Thoracic aorta (tissue), 2 donors: Measurements from ENCODE around the gene WBP11. TPM values are rescaled to one million over a fixed set of nuclear protein-coding genes. Genes with fewer than 3 reads are reported as not detected.

Experiments used
- ATAC-seq: fragments of 150-250 bp; one replicate; pipeline ENCODE4 v1.8.0; 2017; ENCODE audit warnings: low read depth; ENCODE audit not compliant: insufficient number of reproducible peaks, low FRiP score
- DNase-seq: peaks from one replicate; pipeline ENCODE4 v3.0.0-alpha.2; 2020; ENCODE audit warnings: low spot score
- H3K27ac ChIP-seq, 2 donors: fragments of 200-600 bp; sonication (generic); 1 replicate in 1 of 2; 2 replicates in 1 of 2; pipeline ENCODE4 v1.5.1; 2016; ENCODE audit warnings: mild to moderate bottlenecking in 2 of 2, moderate library complexity in 2 of 2
- H3K27me3 ChIP-seq: fragments of 200-600 bp; sonication (generic); replicated peaks from 2 replicates; pipeline ENCODE4 v1.6.0; 2016; ENCODE audit warnings: mild to moderate bottlenecking; ENCODE audit not compliant: insufficient read depth
- H3K36me3 ChIP-seq: fragments of 200-600 bp; sonication (generic); one replicate; pipeline ENCODE4 v1.5.1; 2016
- H3K4me1 ChIP-seq, 2 donors: fragments of 200-600 bp; sonication (generic); 1 replicate in 1 of 2; 2 replicates in 1 of 2; pipeline versions ENCODE4 v1.5.1 to v1.6.0; 2016; ENCODE audit warnings: low read depth in 2 of 2, mild to moderate bottlenecking in 1 of 2; ENCODE audit not compliant: control insufficient read depth in 1 of 2
- H3K4me3 ChIP-seq: fragments of 200-600 bp; sonication (generic); 2 replicates; pipeline ENCODE4 v1.5.1; 2016; ENCODE audit warnings: mild to moderate bottlenecking
- H3K9me3 ChIP-seq: fragments of 200-600 bp; sonication (generic); 2 replicates; pipeline ENCODE4 v1.5.1; 2016
- total RNA-seq, 2 donors: library from RNA; depleted of rRNA; stranded (reverse); fragments of >200 nt; gene quantifications; one replicate each; pipeline versions ENCODE4 v1.1.0 to v1.2.3, GENCODE V29; 2016
- TF ChIP-seq, protein P1 (sequence below): fragments of 200-600 bp; sonication (generic); IDR thresholded peaks from one replicate; pipeline ENCODE4 v1.5.1; 2019; ENCODE audit warnings: antibody characterized with exemption

The WBP11 gene
- total RNA-seq, 2 donors from 2014 or later: 10.0 to 17.6 TPM

DNA sequence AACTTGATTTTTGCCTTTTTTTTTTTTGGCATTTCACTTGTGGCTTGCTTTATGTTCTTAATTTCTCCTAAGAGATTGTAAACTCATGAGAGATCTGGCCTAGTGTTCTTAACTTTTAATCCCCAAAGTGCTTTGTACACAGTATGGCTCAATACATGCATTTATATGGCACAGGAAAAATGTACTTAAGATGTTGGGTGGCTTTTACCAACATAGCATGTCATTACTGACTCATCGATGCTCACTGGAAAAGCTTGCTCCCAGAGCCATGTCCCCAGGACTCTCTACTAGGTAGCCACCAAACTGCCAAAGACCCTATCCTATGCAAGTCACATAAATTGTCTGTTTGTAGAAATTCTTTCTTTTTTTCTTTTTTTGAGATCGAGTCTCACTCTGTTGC lies 23.8 kb upstream of the WBP11 start:
- H3K4me3 ChIP-seq: no peak overlapping the region
- no peak for ATAC-seq
- TF ChIP-seq, protein P1, sequence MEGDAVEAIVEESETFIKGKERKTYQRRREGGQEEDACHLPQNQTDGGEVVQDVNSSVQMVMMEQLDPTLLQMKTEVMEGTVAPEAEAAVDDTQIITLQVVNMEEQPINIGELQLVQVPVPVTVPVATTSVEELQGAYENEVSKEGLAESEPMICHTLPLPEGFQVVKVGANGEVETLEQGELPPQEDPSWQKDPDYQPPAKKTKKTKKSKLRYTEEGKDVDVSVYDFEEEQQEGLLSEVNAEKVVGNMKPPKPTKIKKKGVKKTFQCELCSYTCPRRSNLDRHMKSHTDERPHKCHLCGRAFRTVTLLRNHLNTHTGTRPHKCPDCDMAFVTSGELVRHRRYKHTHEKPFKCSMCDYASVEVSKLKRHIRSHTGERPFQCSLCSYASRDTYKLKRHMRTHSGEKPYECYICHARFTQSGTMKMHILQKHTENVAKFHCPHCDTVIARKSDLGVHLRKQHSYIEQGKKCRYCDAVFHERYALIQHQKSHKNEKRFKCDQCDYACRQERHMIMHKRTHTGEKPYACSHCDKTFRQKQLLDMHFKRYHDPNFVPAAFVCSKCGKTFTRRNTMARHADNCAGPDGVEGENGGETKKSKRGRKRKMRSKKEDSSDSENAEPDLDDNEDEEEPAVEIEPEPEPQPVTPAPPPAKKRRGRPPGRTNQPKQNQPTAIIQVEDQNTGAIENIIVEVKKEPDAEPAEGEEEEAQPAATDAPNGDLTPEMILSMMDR: no peak

GRCh38 chr12:14826491-14826890 lies 23.2 kb upstream of the WBP11 start:
- peaks cover 0 to 14% of the 10 kb centered on the region in 2 donors for H3K4me1 ChIP-seq
- H3K36me3 ChIP-seq: no peaks in the 10 kb centered on the region
- no peak overlapping the region for H3K4me3 ChIP-seq
- H3K27ac ChIP-seq: peak overlapping the region; percentile 32 to 35
- TF ChIP-seq, protein P1: no peak
- no peaks in the 10 kb centered on the region for H3K27me3 ChIP-seq
- no peak for DNase-seq
- no peaks in the 10 kb centered on the region for H3K9me3 ChIP-seq
- ATAC-seq: no peak

More for the DNA sequence above, 23.8 kb upstream of the WBP11 start:
- Histone ChIP-seq H3K27ac (peak overlapping the region; percentile 32 to 35), H3K9me3 (no peaks in the 10 kb centered on the region), H3K27me3 (no peaks in the 10 kb centered on the region), H3K36me3 (no peaks in the 10 kb centered on the region), H3K4me1 (peaks cover 0 to 14% of the 10 kb centered on the region in 2 donors)
- no peak for DNase-seq

DNA sequence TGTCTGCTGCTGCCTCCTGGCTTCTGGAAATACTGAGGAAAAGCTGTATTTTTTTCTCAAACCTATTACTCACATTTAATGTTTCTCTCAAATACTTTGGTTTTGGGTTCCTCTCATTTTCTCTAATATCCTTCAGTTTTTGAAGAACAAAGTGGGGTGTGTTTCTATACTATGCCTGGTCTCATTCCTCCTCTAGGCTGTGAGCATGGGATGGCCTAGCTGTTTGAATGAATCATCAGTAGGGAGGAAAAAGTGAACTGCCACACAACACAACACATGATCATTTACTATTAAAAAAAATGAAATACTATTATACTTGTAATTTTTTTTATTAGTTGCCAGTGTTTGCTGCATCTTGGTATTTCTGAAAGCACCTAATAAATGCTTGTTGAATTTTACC lies 22.0 kb upstream of the WBP11 start:
- ATAC-seq (no peak), DNase-seq (no peak)
- H3K4me3 ChIP-seq: no peak overlapping the region
- no peaks in the 10 kb centered on the region for H3K27me3 ChIP-seq
- H3K4me1 ChIP-seq: peaks cover 0 to 14% of the 10 kb centered on the region in 2 donors
- TF ChIP-seq, protein P1: no peak
- H3K9me3 ChIP-seq: no peaks in the 10 kb centered on the region
- no peaks in the 10 kb centered on the region for H3K36me3 ChIP-seq
- H3K27ac ChIP-seq: no peak overlapping the region

- no peak for ATAC-seq
These were observed 20.8 kb upstream of the WBP11 start for GRCh38 chr12:14824012-14824634.

GRCh38 chr12:14814014-14814413 lies 10.7 kb upstream of the WBP11 start, which contains the start of gene SMCO3:
Gene SMCO3, minus strand, starts transcription at chr12:14814182. Its CDS starts 7,502 bp downstream, at chr12:14806680.
- Histone ChIP-seq H3K9me3 (no peaks in the 10 kb centered on the region), H3K27me3 (no peaks in the 10 kb centered on the region), H3K27ac (no peak within 1 kb of the TSS), H3K4me1 (no peaks in the 10 kb centered on the region), H3K36me3 (no peaks in the 10 kb centered on the region), H3K4me3 (no peak within 1 kb of the TSS)
- ATAC-seq (no peak), DNase-seq (no peak)
- TF ChIP-seq, protein P1: no peak

More at GRCh38 chr12:14824012-14824634, 20.8 kb upstream of the WBP11 start:
- H3K36me3 ChIP-seq: no peaks in the 10 kb centered on the region
- TF ChIP-seq, protein P1: no peak
- H3K9me3 ChIP-seq: no peaks in the 10 kb centered on the region
- DNase-seq: no peak
- H3K27ac ChIP-seq: no peak overlapping the region
- H3K27me3 ChIP-seq: no peaks in the 10 kb centered on the region
- no peak overlapping the region for H3K4me3 ChIP-seq
- peaks cover 0 to 14% of the 10 kb centered on the region in 2 donors for H3K4me1 ChIP-seq
